Femur (tissue), 1 donor: Measurements from ENCODE around the gene KLF7.

Experiments used
- DNase-seq: peaks from one replicate; pipeline ENCODE4 v3.0.0-alpha.2; 2017

KLF7 gene

DNA sequence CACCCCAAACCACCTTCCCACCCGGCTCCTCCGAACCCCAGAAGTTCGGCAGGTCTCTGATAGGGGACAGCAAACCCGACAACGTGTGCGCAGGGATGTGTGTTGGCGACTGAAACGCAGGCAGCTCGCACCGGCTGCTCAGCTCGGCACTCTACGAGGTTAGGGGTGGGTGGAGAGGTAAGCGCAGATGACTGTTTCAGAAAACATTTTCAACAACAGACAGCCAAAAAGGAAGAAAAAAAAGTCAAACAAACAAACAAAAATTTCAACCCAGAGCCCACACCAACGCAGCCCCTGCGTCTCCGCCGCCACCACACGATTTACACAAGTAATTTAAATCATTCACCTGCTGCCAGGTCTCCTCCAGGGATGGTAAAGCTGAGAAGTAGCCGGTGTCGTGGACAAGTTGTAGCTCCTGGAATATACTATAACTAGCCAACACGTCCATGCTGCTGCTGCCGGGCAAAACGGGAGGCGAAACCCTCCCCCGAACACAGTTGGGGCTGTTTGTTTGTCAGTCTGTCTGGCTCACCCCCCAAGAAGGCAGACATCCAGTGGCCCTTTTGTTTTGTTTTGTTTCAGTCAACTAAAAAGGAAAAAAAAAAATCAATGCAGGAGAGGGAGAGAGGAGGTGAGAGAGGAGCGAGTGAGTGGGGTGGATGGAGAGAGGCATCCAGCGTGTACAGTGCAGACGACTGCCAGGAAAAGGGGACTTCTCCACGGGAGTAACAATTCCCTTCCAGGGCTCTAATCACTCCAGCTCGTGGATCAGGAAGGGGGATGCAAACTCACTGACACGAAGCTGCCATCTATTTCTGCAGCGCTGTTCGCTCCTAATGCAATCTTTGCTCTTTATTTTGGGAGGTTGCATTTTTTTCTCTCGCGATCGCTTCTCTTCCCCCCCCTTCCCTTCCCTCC, at the start of gene KLF7:
Gene KLF7, minus strand, starts transcription at position 828 of the 918 bp plus-strand sequence. Its CDS starts 380 bp downstream, at position 448.
- peak; percentile 72 for DNase-seq

DNA sequence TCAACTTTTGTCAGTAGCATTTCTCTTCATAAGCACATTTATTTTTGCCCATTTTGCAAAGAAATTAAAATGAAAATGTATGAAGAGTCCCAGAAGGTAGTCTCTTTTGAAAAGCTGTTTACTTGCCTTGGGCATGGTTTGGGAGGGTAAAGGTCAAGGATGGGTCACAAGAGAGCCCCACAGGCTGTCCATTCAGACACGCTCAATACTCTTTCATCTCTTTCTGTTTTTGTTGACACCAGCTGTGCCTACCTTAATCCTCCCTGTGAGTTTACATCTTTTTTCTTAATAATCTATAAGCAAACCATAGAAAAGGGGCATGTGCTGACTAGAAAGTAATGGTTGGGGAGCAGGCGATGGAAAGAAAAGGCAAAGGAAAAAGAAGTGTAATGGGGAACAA, 49.6 kb upstream of the KLF7 start:
- DNase-seq, result no peak

DNA sequence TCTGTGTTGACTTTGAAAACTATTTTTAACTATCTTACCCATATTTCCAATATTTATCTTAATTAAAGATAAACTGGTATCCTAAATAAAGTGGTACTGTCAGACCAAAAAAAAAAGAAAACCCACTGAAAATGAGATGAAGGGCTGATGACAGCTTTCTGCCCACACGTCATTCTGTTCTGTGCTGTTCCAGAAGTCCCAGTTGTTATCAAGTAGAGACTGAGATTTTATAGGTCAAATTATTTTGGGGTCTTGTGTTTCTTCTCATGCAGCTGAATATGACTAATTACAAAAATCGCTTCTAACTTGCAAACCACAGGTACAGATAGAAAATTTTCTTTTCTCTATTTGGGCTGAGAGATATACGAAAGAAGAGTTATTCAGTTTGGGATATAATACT, 48.7 kb upstream of the KLF7 start:
- DNase-seq, result no peak

DNA sequence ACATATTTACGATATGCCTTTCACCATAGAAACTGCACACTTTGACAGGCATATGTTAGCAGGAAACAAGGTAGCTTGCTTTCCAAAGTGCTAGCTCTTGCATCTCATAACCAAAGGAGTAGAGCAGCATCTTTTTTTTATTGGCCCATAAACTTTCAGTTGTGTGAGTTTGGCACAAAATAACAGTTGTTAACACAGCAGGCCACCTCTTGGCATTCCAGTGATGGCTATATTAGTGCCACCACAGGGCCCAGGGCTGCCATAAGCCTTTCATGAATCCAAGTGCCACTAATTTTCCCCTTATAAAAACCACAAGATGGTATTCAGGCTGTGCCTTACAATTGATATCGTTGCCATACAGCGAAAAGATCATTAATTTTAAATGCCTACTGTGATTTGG, 40.3 kb upstream of the KLF7 start:
- DNase-seq, result no peak

DNA sequence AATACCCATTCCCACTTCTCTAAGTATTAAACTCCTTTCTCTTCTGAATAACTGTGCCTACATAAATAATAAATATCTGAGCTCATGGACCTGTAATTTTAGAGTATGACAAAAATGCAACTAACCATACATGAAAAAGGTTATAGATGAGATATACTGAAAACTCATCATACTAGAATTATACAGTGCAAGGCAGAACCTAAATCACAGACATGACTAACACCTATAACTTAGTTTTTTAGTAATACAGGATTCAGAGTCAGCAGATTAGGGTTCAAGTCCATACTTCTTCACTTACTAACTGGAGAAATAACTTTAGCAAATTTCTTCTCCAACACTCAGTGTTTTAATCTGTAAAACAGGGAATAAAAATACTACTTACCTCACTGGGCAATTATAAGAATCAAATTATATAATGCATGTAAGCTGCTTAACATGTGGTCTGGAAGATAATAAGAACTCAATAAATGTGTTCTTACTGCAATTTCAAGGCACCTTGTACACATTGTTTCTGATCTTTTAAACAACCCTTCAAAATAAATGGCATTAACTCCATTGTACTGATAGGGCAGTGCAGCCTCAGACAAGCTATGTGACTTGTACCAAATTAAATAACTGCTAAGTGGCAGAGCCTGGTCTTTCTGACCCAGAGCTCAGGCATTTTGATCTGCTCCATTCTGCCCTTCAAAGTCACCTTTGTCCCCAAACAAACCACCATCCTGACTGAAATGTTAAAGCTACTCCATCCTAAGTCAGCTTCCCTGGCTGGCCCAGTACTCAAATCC, 39.6 kb upstream of the KLF7 start:
- DNase-seq, result no peak

DNA sequence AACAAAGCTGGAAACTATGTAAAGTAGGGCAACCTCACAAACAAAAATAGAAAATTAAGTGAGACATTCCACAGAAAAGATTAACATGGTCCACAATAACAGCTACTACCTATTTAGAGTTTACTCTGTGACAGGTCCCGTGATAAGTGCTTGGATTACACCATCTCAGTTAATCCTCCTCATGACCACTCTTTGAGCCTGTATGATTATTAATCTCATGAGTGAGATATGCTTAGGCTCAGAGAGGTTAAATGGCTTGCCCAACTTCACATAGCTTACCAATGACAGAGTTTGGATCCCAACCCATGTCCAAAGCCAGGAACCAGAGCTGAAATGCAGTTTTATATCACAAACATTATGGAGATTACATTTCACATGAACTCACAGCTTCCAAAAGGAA, 37.3 kb upstream of the KLF7 start:
- no peak for DNase-seq

DNA sequence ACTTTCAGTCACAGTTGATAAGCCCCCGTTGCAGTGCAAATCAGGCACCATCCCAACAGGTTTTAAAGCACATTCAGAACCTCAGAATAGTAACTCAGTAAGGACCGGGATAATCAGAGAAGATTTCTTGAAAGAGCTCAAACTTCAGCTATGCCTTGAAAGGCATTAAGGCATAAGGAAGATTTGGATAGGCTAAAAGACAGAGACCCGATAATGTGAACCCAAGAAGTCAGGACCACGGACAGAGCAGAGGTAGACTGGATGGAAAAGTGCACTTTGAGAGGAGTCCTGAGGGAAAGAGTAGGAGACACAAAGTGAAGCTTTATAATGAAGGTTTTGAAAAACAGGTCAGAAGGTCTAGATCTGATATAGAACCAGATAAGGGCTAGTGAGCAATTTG, 36.9 kb upstream of the KLF7 start:
- DNase-seq, result peak; percentile 45

DNA sequence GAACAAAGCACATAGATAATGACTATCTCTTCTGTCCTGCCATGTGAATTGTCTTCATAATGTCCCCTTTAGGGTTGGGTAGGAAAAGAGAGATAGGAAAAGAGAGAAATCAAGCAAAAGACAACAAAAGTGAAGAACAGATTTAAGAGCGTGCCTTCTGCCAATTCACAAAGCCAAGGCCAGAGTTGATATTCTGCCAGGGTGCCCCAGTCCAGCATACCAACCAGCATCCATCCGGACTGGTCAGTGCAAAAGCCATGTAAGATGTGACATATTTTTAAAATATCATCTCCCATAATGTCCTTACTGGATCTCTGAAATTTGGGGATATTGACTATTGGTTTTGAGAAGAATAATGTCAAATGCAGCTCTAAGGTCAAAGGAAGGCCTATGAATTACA, 35.7 kb upstream of the KLF7 start:
- no peak for DNase-seq

DNA sequence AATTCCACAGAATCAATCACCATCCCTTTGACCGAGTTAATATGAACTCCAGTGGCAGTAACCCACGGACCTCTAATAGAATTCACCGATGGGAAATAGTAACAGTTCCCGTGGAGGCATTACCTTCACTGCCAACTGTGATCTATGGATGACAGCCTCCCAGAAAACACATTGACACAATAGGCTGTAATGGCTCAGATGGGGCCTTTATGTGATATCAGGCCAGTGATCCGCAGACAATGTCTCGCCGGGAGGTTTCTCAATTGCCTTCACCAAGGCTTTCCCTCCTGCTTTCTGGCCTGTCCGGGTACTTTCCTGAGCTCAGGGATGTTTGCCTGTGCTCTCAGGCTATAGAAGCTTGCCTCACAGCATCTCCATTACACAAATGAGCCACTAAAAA, 34.4 kb upstream of the KLF7 start:
- DNase-seq, result no peak

DNA sequence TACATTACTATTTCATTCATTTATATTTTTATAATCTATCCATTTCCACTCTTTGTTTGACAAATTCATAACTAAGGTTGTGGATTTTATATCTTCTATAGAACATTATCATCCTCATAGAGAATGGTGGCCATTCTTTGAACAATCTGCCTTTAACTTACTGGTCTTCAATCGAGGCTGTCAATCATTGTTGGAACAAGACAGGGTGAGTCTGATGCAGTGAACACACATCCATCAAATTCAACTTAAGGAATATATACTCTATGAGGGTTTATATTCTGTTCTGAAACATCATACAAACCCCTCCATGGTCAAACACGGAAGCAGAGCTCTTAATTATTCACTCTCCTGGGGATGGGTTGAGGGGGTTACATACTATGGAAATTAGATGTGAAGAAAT, 28.3 kb upstream of the KLF7 start:
- no peak for DNase-seq

DNA sequence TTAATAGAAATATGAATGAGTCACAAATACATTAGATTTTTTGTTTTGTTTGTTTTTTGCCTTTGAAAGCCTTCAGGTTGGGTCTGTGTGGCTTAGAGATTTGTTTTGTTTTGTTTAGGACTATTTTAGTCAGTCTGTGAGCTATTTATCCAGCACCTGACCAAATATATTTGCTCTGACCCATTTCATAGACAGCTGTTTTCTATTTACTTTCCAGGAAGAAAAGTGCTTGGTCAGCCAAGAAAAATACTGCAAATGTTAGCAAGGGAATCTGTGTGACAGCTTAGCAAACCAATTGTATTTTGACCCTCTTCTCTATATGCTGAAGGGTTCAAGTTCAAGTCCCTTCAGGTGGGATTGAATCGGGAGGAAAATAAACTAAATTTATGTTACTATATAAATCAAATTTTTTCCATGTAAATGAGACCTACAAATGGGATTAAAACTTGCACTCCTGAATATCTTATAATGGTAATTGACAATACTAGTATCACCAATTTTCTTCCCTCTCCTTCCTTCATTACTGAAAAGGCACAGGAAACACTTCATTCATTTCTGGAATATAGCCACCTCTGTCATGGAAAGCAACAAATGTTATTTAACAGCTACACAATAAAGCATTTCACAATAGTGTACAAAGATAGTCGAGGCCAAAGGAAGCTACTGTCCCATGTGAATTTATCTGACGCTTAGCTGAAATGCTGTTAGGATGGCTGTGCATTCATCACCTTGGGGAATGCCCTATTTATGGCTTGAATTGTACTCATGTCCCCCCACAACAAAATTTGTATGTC, 23.1 kb upstream of the KLF7 start:
- DNase-seq, result no peak

DNA sequence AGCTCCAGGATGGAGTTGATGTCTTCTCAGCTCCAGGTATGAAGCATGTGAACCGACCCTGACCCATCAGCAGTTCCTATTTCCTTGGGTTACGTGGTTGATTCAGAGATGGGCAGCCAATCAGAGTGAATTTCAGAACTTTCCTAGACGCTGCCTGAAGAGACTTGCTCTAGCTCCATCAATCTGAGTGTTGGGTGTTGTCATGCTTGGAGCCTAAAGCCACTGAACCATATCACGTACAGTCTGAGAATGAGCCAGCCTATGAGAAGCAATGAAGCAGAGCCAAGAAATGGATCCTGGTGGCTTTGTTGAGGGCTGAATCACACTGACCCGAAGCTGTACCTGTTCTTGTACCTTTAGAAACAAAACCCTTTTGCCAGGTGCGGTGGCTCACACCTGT, 19.6 kb upstream of the KLF7 start:
- no peak for DNase-seq

DNA sequence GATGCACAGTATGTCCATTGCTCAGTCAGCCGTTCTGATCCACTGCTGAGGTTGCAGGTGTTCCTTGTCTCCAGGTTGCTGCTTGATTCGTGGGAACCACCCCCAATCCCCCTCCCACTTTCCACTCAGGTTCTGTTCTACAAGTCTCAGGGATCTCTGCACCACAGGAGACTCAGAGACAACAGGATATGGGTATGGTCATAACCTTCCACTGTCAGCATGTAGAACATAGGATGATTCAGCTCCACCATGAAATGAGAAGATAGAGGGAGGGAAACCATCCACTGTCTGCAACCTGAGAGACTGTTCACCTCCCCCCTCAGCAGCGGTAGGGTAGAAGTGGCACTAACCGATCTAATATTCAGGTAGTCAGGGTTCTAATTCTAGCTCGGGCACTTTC, 19.0 kb upstream of the KLF7 start:
- no peak for DNase-seq

DNA sequence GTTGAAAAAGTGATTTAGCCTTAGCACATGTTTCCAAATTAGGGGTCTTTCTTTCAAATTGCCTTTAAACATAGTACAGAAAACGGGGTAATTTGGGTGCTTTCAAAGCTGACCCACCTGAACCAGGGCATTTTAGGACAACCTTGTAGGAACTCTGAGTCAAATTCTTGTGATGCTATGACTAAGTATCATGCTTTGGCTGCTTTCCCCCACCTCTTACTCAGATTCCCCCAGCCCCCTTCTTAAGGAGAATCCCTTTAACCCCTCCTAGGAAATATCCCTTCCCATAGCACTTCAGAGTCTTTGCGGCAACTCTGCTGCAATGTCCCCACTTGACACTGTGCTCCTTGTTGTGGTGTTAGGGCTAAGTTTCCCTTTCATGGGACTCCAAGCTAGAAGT, 18.6 kb upstream of the KLF7 start:
- DNase-seq, result no peak

DNA sequence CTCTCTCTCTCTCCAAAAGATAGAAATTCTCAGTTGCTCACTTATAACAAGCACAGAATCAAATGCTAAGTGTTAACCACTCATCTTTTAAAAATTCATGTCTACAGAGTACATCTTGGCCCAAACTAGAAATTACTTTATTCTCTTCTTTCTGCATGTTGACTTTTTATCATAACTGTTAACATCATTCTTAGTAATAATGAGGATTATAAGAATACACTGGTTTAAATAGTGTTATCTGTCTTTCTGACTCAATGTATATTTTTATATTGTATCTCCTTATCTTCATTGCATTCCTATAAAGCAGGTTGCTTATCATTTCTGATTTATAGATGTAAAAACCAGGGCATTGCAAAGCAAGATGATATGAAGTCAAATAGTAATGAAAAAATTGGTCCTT, 17.8 kb upstream of the KLF7 start:
- DNase-seq, result no peak

DNA sequence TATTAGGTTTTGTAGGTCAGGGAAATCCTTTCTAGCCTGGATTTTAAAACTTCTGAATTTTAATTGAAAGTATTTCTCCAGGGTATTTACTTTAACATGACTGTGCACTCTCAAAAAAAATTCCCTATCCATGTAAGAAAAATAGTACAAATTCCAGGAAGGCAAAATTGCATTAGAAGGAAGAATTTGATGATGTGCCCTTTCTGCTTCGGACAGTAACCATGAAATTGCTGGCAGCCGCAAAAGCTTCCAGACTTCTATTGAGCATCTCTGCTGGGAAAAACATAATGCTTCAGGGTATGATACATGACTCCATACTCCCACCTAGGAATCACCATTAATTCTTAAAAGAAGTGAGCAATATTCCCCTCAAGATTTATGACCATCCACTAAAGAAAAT, 17.2 kb upstream of the KLF7 start:
- no peak for DNase-seq

DNA sequence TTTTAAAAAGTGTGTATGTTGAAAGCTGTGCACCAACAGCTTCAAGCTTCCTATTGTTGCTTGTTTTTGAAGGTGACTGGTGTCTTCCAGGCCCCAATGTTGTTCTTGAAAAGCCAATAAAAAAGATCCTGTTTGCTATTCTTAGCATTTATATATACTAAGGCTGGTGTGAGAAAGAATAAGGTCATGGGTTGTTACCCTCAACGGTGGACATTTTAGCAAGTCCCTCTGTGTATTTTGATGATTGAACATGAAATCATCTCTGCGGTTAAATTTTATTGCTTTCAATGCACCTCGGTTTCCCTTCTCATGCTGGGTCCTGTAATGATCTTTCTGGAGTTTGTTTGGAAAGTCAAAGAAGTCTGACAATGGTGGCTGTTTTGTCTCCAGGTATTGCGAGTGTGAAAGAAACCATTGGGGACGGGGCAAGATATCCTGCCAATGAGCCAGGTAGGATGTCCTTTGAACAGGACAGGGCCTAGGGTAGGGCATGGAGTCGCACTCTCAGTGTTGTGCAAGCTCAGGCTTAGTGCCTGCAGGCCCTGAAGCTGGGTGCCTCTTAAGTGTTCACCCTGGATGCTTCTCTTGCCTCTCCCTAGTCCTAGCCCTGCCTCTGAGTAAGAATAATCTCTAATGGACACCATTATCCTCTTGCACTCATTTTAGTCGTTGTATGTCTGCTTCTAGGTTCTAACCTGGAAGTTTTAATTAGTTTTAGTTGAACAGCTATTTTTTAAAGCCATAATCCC, 16.0 kb upstream of the KLF7 start:
- no peak for DNase-seq

DNA sequence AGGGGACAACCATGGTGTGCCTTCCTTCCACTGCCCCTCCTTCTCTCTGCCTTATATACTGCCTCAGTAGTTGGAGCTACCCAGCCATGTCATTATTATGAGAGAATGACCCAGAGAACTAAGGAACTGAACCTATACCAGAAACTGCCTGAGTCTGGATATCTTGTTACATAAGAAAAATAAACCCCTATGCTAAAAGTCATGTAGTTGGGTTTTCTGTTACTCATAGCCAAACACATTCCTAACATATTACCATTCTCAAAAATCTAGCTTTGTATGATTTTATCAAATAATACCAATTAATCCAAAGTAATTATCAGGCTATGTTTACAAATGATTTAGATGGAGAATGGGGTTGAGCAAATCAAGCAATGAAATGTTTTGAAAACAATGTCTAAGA, 15.0 kb upstream of the KLF7 start:
- no peak for DNase-seq

DNA sequence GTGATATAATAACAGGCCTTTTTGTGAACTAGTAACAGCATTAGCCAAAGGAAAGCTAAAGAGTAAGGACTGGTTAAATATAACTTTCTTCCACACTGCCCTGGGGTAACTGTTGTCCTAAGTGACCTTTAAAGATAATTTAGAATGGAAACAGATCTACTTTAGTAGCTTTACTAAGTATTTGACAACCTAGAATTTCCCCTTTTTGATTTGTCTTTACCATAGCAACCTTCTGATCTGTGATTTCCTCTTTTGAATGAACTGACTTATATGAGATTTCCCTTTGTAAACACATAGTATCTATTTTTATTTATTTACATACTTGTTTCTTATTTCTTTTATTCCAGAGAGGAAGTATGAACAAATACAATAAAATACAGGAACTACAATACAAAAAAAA, 10.5 kb upstream of the KLF7 start:
- DNase-seq, result no peak

DNA sequence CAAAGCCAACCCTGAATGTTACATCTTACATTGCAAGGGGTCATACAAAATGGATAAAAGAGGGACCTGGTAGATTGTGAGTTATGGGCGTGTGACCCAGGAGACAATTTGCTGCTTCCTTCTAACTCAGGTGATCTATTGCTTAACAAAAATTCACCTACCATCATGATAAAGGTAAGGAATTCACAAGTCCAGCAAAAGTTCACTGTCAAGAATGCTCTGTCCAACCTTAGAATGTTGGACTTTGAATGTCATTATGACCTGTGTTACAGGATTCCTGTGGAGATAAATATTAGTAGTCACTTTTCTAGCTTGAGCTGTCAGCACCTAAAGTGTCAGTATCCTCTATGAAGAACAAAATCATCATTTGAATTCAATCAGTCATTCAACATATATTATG, 7.9 kb upstream of the KLF7 start:
- no peak for DNase-seq

DNA sequence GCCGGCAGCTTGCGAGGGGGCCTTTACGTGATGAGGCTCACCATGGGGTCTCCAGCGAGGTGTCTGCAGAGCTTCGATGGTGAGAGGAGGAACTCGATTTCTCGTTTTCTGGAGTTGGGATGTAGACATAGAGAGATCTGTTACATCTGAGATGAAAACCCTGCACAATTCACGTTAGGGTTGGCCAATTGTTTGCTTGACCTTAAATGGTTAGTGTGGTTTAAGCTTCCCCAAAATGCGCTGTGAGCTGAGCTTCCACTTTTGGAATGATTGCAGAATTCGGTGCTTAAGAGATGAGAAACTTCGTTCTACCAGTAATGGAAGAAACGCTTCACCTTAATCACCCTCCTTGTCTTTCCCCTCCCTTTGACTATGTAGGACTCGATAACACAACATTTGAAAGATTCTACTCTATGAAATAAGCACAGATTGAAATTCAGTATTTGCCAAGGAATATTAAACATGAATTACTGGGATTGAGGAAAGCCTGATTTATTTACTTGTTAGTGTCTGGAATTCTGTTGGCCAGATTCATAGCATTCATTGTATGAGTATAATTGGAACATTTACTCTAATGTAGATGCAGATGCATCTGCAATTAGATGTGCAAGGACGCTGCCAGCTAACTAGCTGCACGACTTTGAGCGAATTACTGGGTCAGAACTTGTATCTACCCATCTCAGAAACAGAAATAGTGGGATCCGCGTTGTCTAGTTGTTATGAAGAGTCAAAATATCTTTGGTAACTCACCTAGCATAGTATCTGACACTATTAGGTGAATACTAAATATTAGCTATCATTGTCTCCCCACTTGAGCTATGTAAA, 1.6 kb upstream of the KLF7 start:
- no peak for DNase-seq
